ENCODE measurements around the gene ATP5F1D. TPM values are rescaled to one million over a fixed set of nuclear protein-coding genes. Genes with fewer than 3 reads are reported as not detected.
A peak's percentile ranks its signal among the peaks of the same experiment; 100 is the strongest.

ATP5F1D gene
- total RNA-seq, 1 donor from 2014 or later, result 24.8 TPM

- peak; percentile 80 for DNase-seq (ENCODE audit: low spot score)
Observed at GRCh38 chr19:1232652-1233072, 8.9 kb upstream of the ATP5F1D start.

GRCh38 chr19:1233115-1233667 lies 8.4 kb upstream of the ATP5F1D start:
- DNase-seq (ENCODE audit: low spot score), result no peak

DNA sequence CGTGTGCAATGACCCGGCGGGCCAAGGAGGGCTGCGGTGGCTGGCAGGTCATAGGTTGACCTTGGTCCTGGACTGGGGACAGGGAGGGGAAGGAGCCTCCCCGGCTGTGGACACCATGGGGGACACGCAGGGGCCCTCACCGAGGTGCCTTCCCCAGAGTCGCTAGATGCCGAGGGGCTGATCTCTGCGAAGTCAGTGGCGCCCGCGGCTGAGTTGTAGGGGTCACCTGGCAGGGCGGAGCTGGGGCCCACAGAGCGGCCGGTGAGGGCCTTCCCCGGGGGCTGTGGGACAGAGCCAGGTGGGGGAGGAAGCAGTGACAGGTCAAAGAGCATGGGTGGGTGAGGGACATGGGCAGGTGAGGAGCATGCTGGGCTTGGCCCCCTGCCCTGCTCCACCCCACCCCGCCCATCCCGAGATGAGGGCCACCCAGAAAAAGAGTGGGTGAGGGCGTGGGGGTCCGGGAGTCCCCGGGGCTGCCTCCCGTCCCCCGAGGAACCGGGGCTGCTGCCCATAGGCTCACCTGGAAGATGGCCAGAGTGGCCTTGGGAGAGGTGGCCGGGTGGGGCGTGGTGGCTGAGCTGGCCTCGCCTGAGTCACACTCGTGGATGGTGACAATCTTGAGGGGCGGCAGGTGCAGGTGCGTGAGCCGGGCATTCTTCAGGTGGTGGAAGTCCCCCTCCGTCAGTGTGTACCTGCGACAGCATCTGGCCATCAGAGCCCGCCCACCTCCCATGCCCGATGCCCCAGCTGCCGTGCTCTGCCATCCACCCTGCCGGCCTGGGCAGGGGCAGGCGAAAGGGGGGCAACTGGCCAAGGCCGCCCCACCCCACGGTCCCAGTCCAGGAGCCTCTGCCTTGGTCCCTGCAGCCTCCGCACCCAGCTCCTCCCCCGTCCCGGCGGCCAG lies 7.2 kb upstream of the ATP5F1D start:
- DNase-seq (ENCODE audit: low spot score), result no peak

- DNase-seq (ENCODE audit: low spot score), result no peak
Observed at GRCh38 chr19:1234955-1235380, 6.6 kb upstream of the ATP5F1D start.

DNA sequence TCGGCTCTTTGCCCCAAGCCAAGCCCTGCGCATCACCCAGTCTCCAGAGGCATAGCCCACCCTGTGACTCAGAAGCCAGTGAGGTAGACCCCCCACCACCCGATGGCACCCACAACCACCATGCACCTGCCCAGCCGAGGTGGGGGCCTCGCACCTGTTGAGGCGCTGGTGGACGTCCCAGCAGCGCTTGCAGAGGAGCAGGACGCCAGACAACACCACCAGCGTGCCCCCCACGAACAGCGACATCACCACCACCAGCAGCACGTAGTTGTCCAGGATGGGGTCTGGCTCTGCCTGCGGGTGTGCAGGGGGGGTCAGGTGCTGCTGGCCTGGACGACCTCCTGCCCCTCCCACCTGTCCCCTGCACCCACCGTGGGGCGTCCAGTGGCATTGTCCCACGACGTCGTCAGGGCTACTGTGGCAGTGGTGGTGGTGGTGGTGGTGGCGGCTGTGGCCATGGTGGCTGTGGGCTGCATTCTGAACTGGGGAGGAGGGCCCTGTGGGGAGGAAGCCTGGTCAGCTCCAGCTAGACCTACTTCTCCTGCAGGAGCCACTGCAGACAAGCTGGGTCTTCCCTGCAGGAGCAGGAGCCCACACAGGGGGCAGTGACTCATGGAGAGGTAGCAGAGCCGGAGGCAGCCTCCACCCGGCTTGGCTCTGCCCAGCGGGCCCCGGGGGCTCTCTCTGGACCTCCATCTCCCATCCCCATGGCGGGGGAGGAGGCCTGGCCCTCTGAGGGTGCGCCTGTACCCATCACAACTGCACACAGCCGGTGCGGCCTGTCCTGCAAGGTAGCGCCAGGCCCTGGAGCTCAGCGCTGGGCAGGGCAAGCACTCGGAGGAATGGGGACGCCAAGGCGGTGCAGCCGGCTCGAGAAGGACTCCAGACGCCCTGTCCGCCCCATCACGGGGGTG lies 5.7 kb upstream of the ATP5F1D start:
- DNase-seq (ENCODE audit: low spot score), result no peak

DNA sequence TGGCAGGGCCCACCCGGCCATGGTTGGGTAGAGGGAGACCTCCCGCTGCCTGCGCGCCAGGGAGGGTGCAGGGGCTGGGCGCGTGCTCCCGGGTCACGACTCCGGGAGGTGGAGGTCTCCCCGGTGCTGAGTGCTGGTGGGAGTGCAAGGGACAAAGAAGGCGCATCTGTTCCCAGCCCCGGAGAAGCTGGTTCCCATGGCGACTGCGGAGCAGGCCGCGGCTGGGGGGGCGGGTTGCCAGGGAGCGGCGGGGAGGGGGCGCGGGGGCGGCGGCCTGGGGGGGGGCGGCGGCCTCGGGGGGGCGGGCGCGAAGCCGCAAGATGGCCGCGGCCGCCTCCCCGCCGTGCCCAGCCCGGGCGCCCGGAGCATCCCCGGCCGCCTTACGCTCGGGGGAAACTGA lies 5.0 kb upstream of the ATP5F1D start:
- DNase-seq (ENCODE audit: low spot score), result no peak

- DNase-seq (ENCODE audit: low spot score), result no peak
Observed at GRCh38 chr19:1237027-1237659, 4.4 kb upstream of the ATP5F1D start.

DNA sequence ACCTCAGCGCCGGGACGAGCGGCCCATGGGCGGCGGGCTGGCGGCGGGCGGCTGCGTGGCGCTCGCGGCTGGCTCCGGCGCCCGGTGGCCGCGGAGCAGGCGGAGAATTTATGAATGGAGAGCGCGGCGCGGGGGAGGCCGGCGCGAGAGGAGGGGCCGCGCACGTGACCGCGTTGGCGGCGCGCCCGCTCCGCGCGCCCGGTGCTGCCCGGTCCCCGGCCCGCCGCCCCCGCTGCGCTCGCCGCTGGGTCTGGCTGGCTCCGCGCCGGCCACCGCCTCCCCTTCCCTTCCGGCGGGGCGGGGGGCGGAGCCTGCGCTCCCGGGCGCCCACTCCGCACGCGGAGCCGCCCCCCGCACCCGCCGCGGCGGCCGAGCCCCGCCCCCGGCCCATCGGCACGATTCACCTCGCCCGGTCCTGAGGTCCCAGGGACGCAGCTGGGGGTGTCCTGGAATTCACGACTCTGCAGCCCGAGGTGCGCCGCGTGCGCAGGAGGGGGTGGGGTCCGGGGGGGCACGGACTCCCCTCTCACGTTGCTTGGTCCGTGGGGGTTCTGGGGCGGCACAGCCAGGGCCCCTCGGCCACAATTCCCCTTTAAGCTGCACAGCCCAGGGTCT lies 3.7 kb upstream of the ATP5F1D start, which contains the start of gene CBARP:
CBARP (minus strand) TSS at position 252 of the 615 bp plus-strand sequence. CDS start 1,905 bp downstream, outside the sequence.
- no peak for DNase-seq (ENCODE audit: low spot score)

DNA sequence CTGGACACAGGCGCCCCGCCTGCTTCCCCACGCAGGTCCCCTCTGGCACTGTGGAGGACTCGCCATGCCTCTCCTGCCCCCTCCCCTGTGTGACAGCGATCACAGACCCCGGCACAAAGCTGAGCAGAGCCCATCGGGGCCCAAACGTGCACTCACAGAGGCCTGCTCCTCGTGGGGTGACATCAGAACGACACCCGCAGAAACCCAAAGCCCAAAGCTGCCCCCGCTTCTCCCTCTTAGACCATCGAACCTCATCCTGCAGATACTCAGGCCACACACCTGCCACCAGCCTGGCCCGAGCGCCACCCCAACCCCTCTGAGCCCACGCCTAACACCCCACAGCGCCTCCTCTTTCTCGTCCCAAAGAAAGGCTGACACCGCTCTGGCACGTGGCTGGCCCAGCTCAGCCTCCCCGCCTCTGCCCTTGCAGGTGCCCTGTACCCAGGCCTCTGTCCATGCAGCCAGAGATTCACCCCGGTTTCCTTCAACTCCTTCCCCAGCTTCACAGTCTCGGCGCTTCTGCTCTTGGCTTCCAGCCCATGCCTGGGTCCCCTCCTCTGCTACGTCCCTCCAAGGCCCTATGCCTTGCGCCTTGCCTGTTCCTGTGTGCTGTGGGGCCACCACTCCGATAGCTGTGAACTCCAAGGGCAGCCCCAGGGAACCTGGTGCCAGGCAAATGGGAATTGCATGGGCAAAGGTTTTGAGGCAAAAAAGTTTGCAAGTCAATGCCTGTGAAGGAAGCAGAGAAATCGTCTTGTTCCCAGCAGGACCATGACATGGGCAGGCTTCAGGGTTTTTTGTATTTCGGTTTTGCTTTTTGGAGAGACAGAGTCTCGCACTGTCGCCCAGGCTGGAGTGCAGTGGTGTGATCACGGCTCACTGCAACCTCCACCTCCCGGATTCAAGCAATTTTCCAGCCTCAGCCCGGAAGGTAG lies 2.9 kb upstream of the ATP5F1D start:
- DNase-seq (ENCODE audit: low spot score), result no peak

- DNase-seq (ENCODE audit: low spot score), result no peak
Observed at GRCh38 chr19:1239420-1239795, 2.1 kb upstream of the ATP5F1D start.

DNA sequence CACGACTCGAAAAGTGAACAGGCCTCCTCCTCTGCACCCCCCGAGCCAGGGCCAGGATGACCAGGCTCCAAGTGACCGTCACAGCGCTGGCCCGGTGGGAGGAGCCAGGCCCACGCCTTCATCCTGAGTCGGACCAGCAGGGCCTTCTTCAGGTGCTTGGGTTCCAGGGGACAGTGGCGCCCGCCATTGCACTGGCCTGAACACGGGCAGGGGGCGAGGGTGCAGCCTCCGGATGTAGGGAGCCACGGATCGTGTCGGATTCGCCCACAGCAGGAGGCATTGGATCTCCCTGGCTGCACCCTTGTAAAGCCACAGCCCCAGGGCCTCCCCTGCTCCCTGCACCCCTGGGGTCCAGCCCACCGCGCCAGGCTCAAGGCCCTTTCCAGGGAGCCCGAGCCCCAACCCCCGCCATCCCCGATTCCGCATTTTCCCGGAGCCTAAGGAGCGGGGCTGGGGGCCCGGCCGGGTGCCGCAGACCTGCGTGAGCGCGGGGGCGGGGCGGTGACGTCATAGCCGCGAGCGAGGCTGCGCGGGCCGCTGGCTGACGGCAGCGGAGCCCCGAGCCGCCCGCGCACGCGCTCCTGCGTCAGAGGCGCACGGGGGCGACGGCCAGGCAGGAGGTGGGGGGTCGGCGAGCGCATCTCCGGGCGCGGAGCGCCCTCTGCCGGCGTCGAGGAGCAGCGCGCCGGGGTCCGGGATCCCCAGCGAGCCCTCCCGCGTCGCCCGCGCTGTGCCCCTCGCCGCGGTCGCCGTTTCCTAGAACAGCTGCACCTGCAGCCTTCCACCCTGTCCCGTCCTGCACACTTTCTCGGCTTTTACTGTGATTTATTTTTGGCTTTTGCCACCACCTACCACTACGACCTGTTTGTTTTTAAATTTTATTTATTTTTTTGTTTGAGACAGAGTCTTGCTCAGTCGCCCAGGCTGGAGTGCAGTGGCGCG lies 1.5 kb upstream of the ATP5F1D start:
- DNase-seq (ENCODE audit: low spot score), result peak; percentile 90

GRCh38 chr19:1240925-1241324 lies 626 bp upstream of the ATP5F1D start:
- DNase-seq (ENCODE audit: low spot score), result no peak

DNA sequence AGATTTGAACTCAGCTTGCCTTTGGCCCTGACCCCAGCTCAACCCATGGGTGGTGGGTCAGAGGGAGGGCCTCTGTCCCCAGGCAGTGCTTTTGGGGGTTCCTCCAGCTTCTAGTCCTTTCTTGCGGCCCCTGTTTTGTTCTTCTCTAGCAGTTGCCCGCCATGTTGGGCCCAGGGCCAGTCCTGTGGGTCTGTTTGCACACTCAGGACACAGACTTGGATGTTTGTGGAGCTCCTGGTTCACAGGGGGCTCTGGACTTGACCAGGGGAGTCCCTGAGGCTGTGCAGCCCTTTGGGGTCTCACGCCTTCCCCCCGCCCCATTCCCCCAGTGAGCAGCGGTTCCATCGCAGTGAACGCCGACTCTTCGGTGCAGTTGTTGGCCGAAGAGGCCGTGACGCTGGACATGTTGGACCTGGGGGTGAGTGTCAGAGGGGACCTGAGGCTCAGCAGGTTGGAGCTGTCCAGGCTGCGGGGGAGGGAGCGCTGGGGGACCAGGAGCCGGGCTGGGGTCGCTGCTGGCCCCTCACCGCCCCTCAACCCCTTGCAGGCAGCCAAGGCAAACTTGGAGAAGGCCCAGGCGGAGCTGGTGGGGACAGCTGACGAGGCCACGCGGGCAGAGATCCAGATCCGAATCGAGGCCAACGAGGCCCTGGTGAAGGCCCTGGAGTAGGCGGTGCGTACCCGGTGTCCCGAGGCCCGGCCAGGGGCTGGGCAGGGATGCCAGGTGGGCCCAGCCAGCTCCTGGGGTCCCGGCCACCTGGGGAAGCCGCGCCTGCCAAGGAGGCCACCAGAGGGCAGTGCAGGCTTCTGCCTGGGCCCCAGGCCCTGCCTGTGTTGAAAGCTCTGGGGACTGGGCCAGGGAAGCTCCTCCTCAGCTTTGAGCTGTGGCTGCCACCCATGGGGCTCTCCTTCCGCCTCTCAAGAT lies 2.5 kb downstream of the ATP5F1D start:
- peak; percentile 87 for DNase-seq (ENCODE audit: low spot score)

- no peak for DNase-seq (ENCODE audit: low spot score)
Observed at GRCh38 chr19:1244693-1245451, 3.3 kb downstream of the ATP5F1D start.

- DNase-seq (ENCODE audit: low spot score), result no peak
Observed at GRCh38 chr19:1245494-1246264, 4.1 kb downstream of the ATP5F1D start.
